Endothelial cell of umbilical vein (primary cell): ENCODE measurements around the gene ANKRD35. TPM values are rescaled to one million over a fixed set of nuclear protein-coding genes. Genes with fewer than 3 reads are reported as not detected.

Experiments used
- BruUV-seq: library from RNA; stranded (reverse); fragments of 400-500 nt; replicated peaks from 2 replicates; lab custom pipeline; 2021; lab: Mats Ljungman, UMichigan
- CTCF ChIA-PET: fragments of 300-600, 350-600 bp; sonication (Branson Sonifier 250); formaldehyde crosslinking; loops from one replicate; lab custom pipeline; 2021; ENCODE audit warnings: antibody characterized with exemption, inconsistent platforms; lab: Charles Lee
- POLR2A ChIA-PET: fragments of 300-600, 350-600 bp; sonication (Branson Sonifier 250); formaldehyde crosslinking; loops from one replicate; lab custom pipeline; 2021; ENCODE audit warnings: antibody characterized with exemption, inconsistent platforms; lab: Charles Lee
- DNase-seq: peaks from one replicate; pipeline ENCODE4 v3.0.0-alpha.2; 2011; ENCODE audit warnings: low read depth, low spot score
- FAIRE-seq: peaks from 2 replicates; lab custom pipeline; 2011; peaks lifted over from hg19 to GRCh38; lab: Jason Lieb, UNC
- H2AFZ ChIP-seq: 2 replicates; pipeline ENCODE4 v1.6.0; 2012; ENCODE audit warnings: low read depth, low read length, control low read depth, inconsistent platforms
- H3K27ac ChIP-seq: 2 replicates; pipeline ENCODE4 v1.5.1; 2011; ENCODE audit warnings: low read depth, mild to moderate bottlenecking, control low read depth, low read length, moderate library complexity; ENCODE audit not compliant: insufficient read depth
- H3K27me3 ChIP-seq, 2 experiments: 2 replicates each; pipeline versions ENCODE4 v1.6.0 to v1.6.1; 2011; ENCODE audit warnings: low read length in 2 of 2, mixed read lengths in 1 of 2; ENCODE audit not compliant: control insufficient read depth in 2 of 2, insufficient read depth in 2 of 2
- H3K36me3 ChIP-seq, 2 experiments: 2 replicates in 1 of 2; 3 replicates in 1 of 2; pipeline ENCODE4 v1.5.1; 2011; ENCODE audit warnings: low read length in 2 of 2, mild to moderate bottlenecking in 1 of 2, moderate library complexity in 1 of 2; ENCODE audit not compliant: control insufficient read depth in 2 of 2, insufficient read depth in 2 of 2; ENCODE audit errors: extremely low read depth in 1 of 2
- H3K4me1 ChIP-seq: 3 replicates; pipeline ENCODE4 v1.5.1; 2011; ENCODE audit warnings: mild to moderate bottlenecking, low read length; ENCODE audit not compliant: control insufficient read depth, insufficient read depth; ENCODE audit errors: extremely low read depth
- H3K4me2 ChIP-seq: 2 replicates; pipeline ENCODE4 v1.6.1; 2011; ENCODE audit warnings: low read length, control low read depth, mixed read lengths; ENCODE audit not compliant: insufficient read depth
- H3K4me3 ChIP-seq, 3 experiments: fragments of 200-600 bp in 1 of 3; sonication (generic), shearing (Covaris generic) in 1 of 3; replicated peaks in 1 of 3; 2 replicates each; pipeline ENCODE4 v1.5.1; 2011 to 2016; ENCODE audit warnings: control low read depth in 3 of 3, low read length in 3 of 3, mild to moderate bottlenecking in 2 of 3, inconsistent platforms in 1 of 3, low read depth in 1 of 3, moderate library complexity in 1 of 3; ENCODE audit not compliant: insufficient read depth in 1 of 3
- H3K79me2 ChIP-seq: 2 replicates; pipeline ENCODE4 v1.6.0; 2012; ENCODE audit warnings: low read length, inconsistent platforms; ENCODE audit not compliant: control insufficient read depth, insufficient read depth
- H3K9ac ChIP-seq: replicated peaks from 2 replicates; pipeline ENCODE3; 2011; ENCODE audit warnings: low read length, control low read depth; ENCODE audit not compliant: insufficient read depth; ENCODE audit errors: extremely low read depth
- H3K9me1 ChIP-seq: replicated peaks from 3 replicates; pipeline ENCODE4 v1.6.0; 2011; ENCODE audit warnings: mild to moderate bottlenecking, low read length; ENCODE audit not compliant: control insufficient read depth, insufficient read depth; ENCODE audit errors: extremely low read depth
- H3K9me3 ChIP-seq: replicated peaks from 2 replicates; pipeline ENCODE4 v1.5.1; 2012; ENCODE audit warnings: low read length, inconsistent platforms; ENCODE audit not compliant: control insufficient read depth, insufficient read depth
- H4K20me1 ChIP-seq: replicated peaks from 2 replicates; pipeline ENCODE3; 2011; ENCODE audit warnings: mild to moderate bottlenecking, low read length; ENCODE audit not compliant: control insufficient read depth, insufficient read depth; ENCODE audit errors: extremely low read depth
- CTCF ChIP-seq, 2 donors: IDR thresholded peaks; 1 replicate in 1 of 2; 2 replicates in 1 of 2; pipeline ENCODE4 v1.5.1; 2011; ENCODE audit warnings: low read length in 2 of 2, mild to moderate bottlenecking in 2 of 2, moderate library complexity in 2 of 2, control low read depth in 1 of 2, inconsistent platforms in 1 of 2, low read depth in 1 of 2; ENCODE audit not compliant: insufficient read depth in 1 of 2; ENCODE audit errors: extremely low read depth in 1 of 2
- EZH2 ChIP-seq: IDR thresholded peaks from 2 replicates; pipeline ENCODE4 v1.6.1; 2012; ENCODE audit warnings: borderline replicate concordance, low read depth, mild to moderate bottlenecking, moderate library complexity, low read length, inconsistent platforms; ENCODE audit not compliant: severe bottlenecking
- FOS ChIP-seq: IDR thresholded peaks from 2 replicates; pipeline ENCODE4 v1.6.1; 2011; ENCODE audit warnings: mild to moderate bottlenecking, low read length, moderate library complexity, borderline replicate concordance; ENCODE audit not compliant: insufficient read depth
- GATA2 ChIP-seq: IDR thresholded peaks from 2 replicates; pipeline ENCODE4 v1.7.0; 2011; ENCODE audit warnings: low read depth, mild to moderate bottlenecking, moderate library complexity, mixed read lengths, low read length; ENCODE audit not compliant: insufficient read length, insufficient read depth
- JUN ChIP-seq: IDR thresholded peaks from 2 replicates; pipeline ENCODE4 v1.6.1; 2011; ENCODE audit warnings: borderline replicate concordance, low read depth; ENCODE audit not compliant: insufficient read length, insufficient read depth
- MAX ChIP-seq: IDR thresholded peaks from 2 replicates; pipeline ENCODE4 v1.6.1; 2011; ENCODE audit not compliant: insufficient read depth, insufficient read length
- MYC ChIP-seq: IDR thresholded peaks from one replicate; pipeline ENCODE4 v1.6.1; 2011; ENCODE audit warnings: mild to moderate bottlenecking, low read depth, low read length
- POLR2A ChIP-seq: IDR thresholded peaks from 2 replicates; pipeline ENCODE4 v1.6.1; 2012; ENCODE audit warnings: low read depth, mild to moderate bottlenecking, control low read depth, low read length
- POLR2AphosphoS5 ChIP-seq: IDR thresholded peaks from 2 replicates; pipeline ENCODE4 v1.6.1; 2012; ENCODE audit warnings: low read depth, mild to moderate bottlenecking, control low read depth, low read length, moderate library complexity; ENCODE audit not compliant: insufficient read depth
- dilution Hi-C: fragments of 300-500 bp; cut with MboI; formaldehyde crosslinking; loops from one replicate; pipeline ENCODE4 v1.15.0; 2019; ENCODE audit warnings: low sequenced_read_pairs; ENCODE audit not compliant: extremely low pct_ligation_motif_present
- intact Hi-C: fragments of 100-400 bp; cut with micrococcal nuclease; formaldehyde crosslinking; loops from one replicate; pipeline ENCODE4 v1.10.0; 2022
- polyA plus RNA-seq, 4 experiments: library from polyadenylated mRNA; depleted of rRNA in 3 of 4; stranded (reverse) in 3 of 4; unstranded in 1 of 4; fragments of >200 nt; gene quantifications; 2 replicates each; pipeline versions ENCODE4 v1.2.1 to v1.2.3, GENCODE V29; 2011 to 2012; ENCODE audit warnings: missing spikeins in 1 of 4
- total RNA-seq: library from RNA; stranded (reverse); gene quantifications from 2 replicates; pipeline ENCODE4 v1.2.3, GENCODE V29; 2021

ANKRD35 gene
- total and polyA plus RNA-seq, 2 donors (not counting 3 experiments of a cell fraction or from before 2014, with no cell fraction given), result 0.15 to 0.20 TPM

GRCh38 chr1:145889722-145890121 lies 4.1 kb upstream of the ANKRD35 start:
- intact Hi-C loops (loop anchor here (5.0 kb wide), 1 partner anchor 38 kb away; the partner anchor contains the start of gene RBM8A), dilution Hi-C loops (no loop called here)
- CTCF ChIA-PET, result interaction anchor here (0.6 to 8.9 kb wide), 4 partner anchors 19 to 149 kb away, joined by 4 to 280 read pairs (median 94); partner anchors contain the start of genes ITGA10 and NUDT17
- no peak overlapping the region for H3K4me3 ChIP-seq
- H3K9me3 ChIP-seq, result no peaks in the 10 kb centered on the region
- DNase-seq (no peak), FAIRE-seq (no peak)
- H3K9me1 ChIP-seq, result no peaks in the 10 kb centered on the region
- no peak overlapping the region for H3K4me2 ChIP-seq
- peaks cover 43% of the 10 kb centered on the region for H3K4me1 ChIP-seq
- BruUV-seq, result no TSS peak
- peaks cover 0 to 2% of the 10 kb centered on the region in 2 experiments for H3K36me3 ChIP-seq
- H3K9ac ChIP-seq, result no peak overlapping the region
- H3K27me3 ChIP-seq, result no peaks in the 10 kb centered on the region
- no peak for TF ChIP-seq JUN
- no peak for TF ChIP-seq MAX
- no peak for TF ChIP-seq MYC
- no peak for TF ChIP-seq FOS
- no peak for TF ChIP-seq POLR2A
- TF ChIP-seq EZH2, result no peak
- no peak for TF ChIP-seq POLR2AphosphoS5
- TF ChIP-seq GATA2, result no peak
- no peak for TF ChIP-seq CTCF (IDR thresholded peaks at IDR 0.05; ENCODE audit: extremely low read depth in 1 of 2, insufficient read depth in 1 of 2, low read depth in 1 of 2, low read length in 2 of 2)
- POLR2A ChIA-PET, result no interaction called here
- no peaks in the 10 kb centered on the region for H3K79me2 ChIP-seq
- H3K27ac ChIP-seq, result no peak overlapping the region
- H2AFZ ChIP-seq, result no peak overlapping the region
- H4K20me1 ChIP-seq, result no peaks in the 10 kb centered on the region
